K562 (cell line): ENCODE data around the gene LAT. TPM values are rescaled to one million over a fixed set of nuclear protein-coding genes. Genes with fewer than 3 reads are reported as not detected.
A peak's percentile ranks its signal among the peaks of the same experiment; 100 is the strongest.

ENCODE experiments used
- CC2D1A ChIP-seq: fragments of 450-650 bp; IDR thresholded peaks from 2 replicates; pipeline ENCODE4 v1.6.1; 2017; ENCODE audit warnings: mild to moderate bottlenecking
- CHD2 ChIP-seq: IDR thresholded peaks from 2 replicates; pipeline ENCODE4 v1.6.1; 2011; ENCODE audit warnings: low read depth, low read length
- CREM ChIP-seq: IDR thresholded peaks from 2 replicates; pipeline ENCODE4 v1.6.1; 2014; ENCODE audit warnings: antibody characterized with exemption, low read depth
- ELF1 ChIP-seq: fragments of 200-800 bp; sonication (Bioruptor generic); IDR thresholded peaks from 2 replicates; pipeline ENCODE4 v1.6.1; 2016; ENCODE audit warnings: missing genetic modification characterization, missing compliant biosample characterization
- FOXK2 ChIP-seq, 2 experiments: fragments of 450-650 bp; IDR thresholded peaks in 1 of 2; conservative IDR thresholded peaks in 1 of 2; 2 replicates each; pipeline ENCODE4 v1.6.1; 2016; ENCODE audit warnings: low read depth in 2 of 2, mild to moderate bottlenecking in 1 of 2
- HMGN3 ChIP-seq: IDR thresholded peaks from 2 replicates; pipeline ENCODE4 v1.6.1; 2011; ENCODE audit warnings: borderline replicate concordance, low read depth, mild to moderate bottlenecking, mixed read lengths, low read length; ENCODE audit not compliant: insufficient read length; ENCODE audit errors: extremely low read depth
- JUND ChIP-seq, 2 experiments: IDR thresholded peaks; 2 replicates in 1 of 2; 3 replicates in 1 of 2; pipeline ENCODE4 v1.6.1; 2011; ENCODE audit warnings: borderline replicate concordance in 2 of 2, low read depth in 2 of 2, low read length in 2 of 2, improper control_type of control experiment in 1 of 2, missing biosample characterization in 1 of 2, missing genetic modification characterization in 1 of 2, missing genetic modification reagents in 1 of 2
- SRSF1 ChIP-seq: fragments of 200-400 bp; formaldehyde crosslinking; IDR thresholded peaks from 2 replicates; pipeline ENCODE4 v1.6.1; 2017; ENCODE audit warnings: mild to moderate bottlenecking, low read depth, low read length, moderate library complexity
- SUPT5H ChIP-seq: fragments of 450-650 bp; IDR thresholded peaks from 2 replicates; pipeline ENCODE4 v1.6.1; 2016
- TFAP4 ChIP-seq: sonication (generic); formaldehyde crosslinking; IDR thresholded peaks from 2 replicates; pipeline ENCODE4 v1.8.0; 2022; ENCODE audit warnings: missing genetic modification reagents, mild to moderate bottlenecking, moderate library complexity, borderline replicate concordance
- ZNF212 ChIP-seq: fragments of 450-650 bp; formaldehyde crosslinking; IDR thresholded peaks from 2 replicates; pipeline ENCODE4 v1.4.0; 2020; ENCODE audit warnings: mild to moderate bottlenecking
- polyA plus RNA-seq, 8 experiments: library from polyadenylated mRNA; depleted of rRNA in 4 of 8; stranded (reverse) in 5 of 8; unstranded in 3 of 8; fragments of >200 nt; fragmentation: Nextera tagmentation in 2 of 8; fragmentation: Illumina TruSeq in 1 of 8; extraction: Ambion mirVana in 2 of 8; extraction: Trizol in 1 of 8; gene quantifications; 2 replicates each; pipeline versions ENCODE4 v1.2.1 to v1.2.3, GENCODE V29; 2011 to 2014; ENCODE audit warnings: inconsistent platforms in 1 of 8, missing spikeins in 1 of 8
- total RNA-seq, 7 experiments: library from RNA; depleted of rRNA in 6 of 7; stranded (reverse); fragments of >200 nt in 6 of 7; fragmentation: Illumina TruSeq in 2 of 7; extraction: Trizol in 2 of 7; gene quantifications; 2 replicates each; pipeline versions ENCODE4 v1.2.1 to v1.2.3, GENCODE V29; 2011 to 2021; ENCODE audit warnings: low replicate concordance in 1 of 7
- TF ChIP-seq, protein P1 (sequence below): fragments of 450-650 bp; IDR thresholded peaks from 2 replicates; pipeline ENCODE4 v1.6.1; 2016; ENCODE audit warnings: mild to moderate bottlenecking, moderate library complexity
- TF ChIP-seq, protein P2 (sequence below): IDR thresholded peaks from 2 replicates; pipeline ENCODE4 v1.6.1; 2011; ENCODE audit not compliant: insufficient read length; ENCODE audit errors: extremely low read depth

The LAT gene
- total and polyA plus RNA-seq, 9 of the 15 experiments (the other 6 are each of a cell fraction or from before 2014, with no cell fraction given) = 0.40 to 4.2 (median 1.3) TPM

DNA sequence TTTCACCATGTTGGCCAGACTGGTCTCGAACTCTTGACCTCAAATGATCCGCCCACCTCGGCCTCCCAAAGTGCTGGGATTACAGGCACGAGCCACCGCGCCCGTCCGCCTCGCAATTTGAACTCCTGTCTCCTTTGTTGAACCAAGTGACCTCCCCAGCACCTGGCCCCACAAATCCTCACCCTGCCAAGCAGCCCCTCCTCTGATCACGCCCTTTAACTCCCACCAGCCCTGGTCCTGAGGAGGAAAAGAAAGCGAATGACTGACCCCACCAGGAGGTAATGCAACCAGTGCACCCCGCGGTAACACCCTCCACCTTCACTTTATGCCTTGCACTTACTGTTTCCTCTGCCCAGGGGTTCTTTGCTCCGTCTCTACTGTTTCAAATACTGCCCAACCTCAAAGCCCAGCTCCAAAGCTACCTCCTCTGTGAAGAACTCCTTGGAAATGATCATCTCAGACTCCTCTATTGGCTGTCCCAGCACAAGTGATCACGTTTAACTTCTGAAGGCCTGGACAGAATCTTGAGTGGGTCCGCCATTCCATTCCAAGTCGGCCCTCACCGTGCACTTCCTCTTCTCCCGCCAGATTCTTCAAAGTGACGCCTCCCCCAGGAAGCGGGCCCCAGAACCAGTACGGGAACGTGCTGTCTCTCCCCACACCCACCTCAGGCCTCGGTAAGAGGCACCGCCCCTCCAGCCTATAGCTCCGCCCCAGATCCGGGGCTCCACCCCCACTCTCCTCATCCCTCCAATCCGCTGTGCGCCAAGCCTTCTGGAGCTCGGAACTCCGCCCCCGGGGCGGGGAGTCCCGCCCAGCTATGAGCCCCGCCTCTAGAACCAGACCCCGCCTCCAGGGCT, 48.7 kb upstream of the LAT start (continued):
- TF ChIP-seq, protein P1, sequence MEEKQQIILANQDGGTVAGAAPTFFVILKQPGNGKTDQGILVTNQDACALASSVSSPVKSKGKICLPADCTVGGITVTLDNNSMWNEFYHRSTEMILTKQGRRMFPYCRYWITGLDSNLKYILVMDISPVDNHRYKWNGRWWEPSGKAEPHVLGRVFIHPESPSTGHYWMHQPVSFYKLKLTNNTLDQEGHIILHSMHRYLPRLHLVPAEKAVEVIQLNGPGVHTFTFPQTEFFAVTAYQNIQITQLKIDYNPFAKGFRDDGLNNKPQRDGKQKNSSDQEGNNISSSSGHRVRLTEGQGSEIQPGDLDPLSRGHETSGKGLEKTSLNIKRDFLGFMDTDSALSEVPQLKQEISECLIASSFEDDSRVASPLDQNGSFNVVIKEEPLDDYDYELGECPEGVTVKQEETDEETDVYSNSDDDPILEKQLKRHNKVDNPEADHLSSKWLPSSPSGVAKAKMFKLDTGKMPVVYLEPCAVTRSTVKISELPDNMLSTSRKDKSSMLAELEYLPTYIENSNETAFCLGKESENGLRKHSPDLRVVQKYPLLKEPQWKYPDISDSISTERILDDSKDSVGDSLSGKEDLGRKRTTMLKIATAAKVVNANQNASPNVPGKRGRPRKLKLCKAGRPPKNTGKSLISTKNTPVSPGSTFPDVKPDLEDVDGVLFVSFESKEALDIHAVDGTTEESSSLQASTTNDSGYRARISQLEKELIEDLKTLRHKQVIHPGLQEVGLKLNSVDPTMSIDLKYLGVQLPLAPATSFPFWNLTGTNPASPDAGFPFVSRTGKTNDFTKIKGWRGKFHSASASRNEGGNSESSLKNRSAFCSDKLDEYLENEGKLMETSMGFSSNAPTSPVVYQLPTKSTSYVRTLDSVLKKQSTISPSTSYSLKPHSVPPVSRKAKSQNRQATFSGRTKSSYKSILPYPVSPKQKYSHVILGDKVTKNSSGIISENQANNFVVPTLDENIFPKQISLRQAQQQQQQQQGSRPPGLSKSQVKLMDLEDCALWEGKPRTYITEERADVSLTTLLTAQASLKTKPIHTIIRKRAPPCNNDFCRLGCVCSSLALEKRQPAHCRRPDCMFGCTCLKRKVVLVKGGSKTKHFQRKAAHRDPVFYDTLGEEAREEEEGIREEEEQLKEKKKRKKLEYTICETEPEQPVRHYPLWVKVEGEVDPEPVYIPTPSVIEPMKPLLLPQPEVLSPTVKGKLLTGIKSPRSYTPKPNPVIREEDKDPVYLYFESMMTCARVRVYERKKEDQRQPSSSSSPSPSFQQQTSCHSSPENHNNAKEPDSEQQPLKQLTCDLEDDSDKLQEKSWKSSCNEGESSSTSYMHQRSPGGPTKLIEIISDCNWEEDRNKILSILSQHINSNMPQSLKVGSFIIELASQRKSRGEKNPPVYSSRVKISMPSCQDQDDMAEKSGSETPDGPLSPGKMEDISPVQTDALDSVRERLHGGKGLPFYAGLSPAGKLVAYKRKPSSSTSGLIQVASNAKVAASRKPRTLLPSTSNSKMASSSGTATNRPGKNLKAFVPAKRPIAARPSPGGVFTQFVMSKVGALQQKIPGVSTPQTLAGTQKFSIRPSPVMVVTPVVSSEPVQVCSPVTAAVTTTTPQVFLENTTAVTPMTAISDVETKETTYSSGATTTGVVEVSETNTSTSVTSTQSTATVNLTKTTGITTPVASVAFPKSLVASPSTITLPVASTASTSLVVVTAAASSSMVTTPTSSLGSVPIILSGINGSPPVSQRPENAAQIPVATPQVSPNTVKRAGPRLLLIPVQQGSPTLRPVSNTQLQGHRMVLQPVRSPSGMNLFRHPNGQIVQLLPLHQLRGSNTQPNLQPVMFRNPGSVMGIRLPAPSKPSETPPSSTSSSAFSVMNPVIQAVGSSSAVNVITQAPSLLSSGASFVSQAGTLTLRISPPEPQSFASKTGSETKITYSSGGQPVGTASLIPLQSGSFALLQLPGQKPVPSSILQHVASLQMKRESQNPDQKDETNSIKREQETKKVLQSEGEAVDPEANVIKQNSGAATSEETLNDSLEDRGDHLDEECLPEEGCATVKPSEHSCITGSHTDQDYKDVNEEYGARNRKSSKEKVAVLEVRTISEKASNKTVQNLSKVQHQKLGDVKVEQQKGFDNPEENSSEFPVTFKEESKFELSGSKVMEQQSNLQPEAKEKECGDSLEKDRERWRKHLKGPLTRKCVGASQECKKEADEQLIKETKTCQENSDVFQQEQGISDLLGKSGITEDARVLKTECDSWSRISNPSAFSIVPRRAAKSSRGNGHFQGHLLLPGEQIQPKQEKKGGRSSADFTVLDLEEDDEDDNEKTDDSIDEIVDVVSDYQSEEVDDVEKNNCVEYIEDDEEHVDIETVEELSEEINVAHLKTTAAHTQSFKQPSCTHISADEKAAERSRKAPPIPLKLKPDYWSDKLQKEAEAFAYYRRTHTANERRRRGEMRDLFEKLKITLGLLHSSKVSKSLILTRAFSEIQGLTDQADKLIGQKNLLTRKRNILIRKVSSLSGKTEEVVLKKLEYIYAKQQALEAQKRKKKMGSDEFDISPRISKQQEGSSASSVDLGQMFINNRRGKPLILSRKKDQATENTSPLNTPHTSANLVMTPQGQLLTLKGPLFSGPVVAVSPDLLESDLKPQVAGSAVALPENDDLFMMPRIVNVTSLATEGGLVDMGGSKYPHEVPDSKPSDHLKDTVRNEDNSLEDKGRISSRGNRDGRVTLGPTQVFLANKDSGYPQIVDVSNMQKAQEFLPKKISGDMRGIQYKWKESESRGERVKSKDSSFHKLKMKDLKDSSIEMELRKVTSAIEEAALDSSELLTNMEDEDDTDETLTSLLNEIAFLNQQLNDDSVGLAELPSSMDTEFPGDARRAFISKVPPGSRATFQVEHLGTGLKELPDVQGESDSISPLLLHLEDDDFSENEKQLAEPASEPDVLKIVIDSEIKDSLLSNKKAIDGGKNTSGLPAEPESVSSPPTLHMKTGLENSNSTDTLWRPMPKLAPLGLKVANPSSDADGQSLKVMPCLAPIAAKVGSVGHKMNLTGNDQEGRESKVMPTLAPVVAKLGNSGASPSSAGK = peak; percentile 88
- TF ChIP-seq ZNF212 (CRISPR knock-in tag) (no peak), FOXK2 (conservative IDR thresholded peaks at IDR 0.05 in 1 of 2, IDR thresholded peaks at IDR 0.05 in 1 of 2; ENCODE audit: low read depth in 2 of 2) (no peak), ELF1 (tag) (peak; percentile 59; the same call in 1 of the 2 replicates), JUND (IDR thresholded peaks at IDR 0.05; ENCODE audit: borderline replicate concordance, low read depth, low read length) (peak; percentile 43; the same call in 1 of the 2 replicates), JUND (tag; IDR thresholded peaks at IDR 0.05; ENCODE audit: borderline replicate concordance, low read depth, low read length) (no peak; the same call in 2 of the 3 replicates), HMGN3 (peak; percentile 80), CHD2 (0 out of 2 replicates have a peak, but pooled peaks have one; percentile 39), SRSF1 (no peak), SUPT5H (peak; percentile 67), CC2D1A (0 out of 2 replicates have a peak, but pooled peaks have one; percentile 10), TFAP4 (CRISPR knock-in tag) (peak; percentile 61; the same call in 1 of the 2 replicates), CREM (peak; percentile 34; the same call in 1 of the 2 replicates)
- TF ChIP-seq, protein P2, sequence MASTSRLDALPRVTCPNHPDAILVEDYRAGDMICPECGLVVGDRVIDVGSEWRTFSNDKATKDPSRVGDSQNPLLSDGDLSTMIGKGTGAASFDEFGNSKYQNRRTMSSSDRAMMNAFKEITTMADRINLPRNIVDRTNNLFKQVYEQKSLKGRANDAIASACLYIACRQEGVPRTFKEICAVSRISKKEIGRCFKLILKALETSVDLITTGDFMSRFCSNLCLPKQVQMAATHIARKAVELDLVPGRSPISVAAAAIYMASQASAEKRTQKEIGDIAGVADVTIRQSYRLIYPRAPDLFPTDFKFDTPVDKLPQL = no peak
